ENCODE measurements around the gene SEMA5B.
A peak's percentile ranks its signal among the peaks of the same experiment; 100 is the strongest.

The SEMA5B gene

DNA sequence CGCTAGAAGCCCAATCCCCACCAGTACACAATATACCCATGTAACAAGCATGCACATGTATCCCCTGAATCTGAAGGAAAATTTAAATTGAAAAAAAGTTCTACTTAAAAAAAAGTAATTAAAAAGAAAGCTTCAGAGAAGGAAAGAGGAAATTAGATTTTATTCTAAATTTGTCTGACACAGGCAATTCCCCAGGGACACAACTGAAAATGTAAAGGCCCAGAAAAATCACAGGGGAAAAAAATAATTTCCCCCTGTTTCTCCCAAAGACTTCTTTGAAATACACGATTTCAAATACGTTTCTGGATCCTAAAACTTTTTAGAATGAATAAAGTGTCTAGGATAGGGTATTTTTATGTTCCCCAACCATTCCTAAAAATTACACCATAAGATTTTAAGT is 42.9 kb downstream of the SEMA5B start:
- H2BK12ac ChIP-seq (ENCODE audit: low read length) = no peak overlapping the region
- H3K4me3 ChIP-seq (ENCODE audit: low read depth, low read length) = no peak overlapping the region
- H3K23ac ChIP-seq (ENCODE audit: low read length) = no peak overlapping the region
- peaks cover 0 to 4% of the 10 kb centered on the region in 2 experiments for H3K4me1 ChIP-seq (ENCODE audit: control insufficient read depth in 1 of 2, insufficient read depth in 2 of 2, low read length in 2 of 2)
- H2BK120ac ChIP-seq (ENCODE audit: insufficient read depth, low read length, poor library complexity) = no peak overlapping the region
- H2AK5ac ChIP-seq (ENCODE audit: low read length) = no peak overlapping the region
- H3K9me3 ChIP-seq (ENCODE audit: insufficient read depth, low read depth, low read length) = no peaks in the 10 kb centered on the region
- H3K18ac ChIP-seq (ENCODE audit: low read length) = no peak overlapping the region
- H4K91ac ChIP-seq (ENCODE audit: low read depth, low read length) = no peak overlapping the region
- H3K27ac ChIP-seq (ENCODE audit: low read depth, low read length) = no peak overlapping the region
- no peak overlapping the region for H3K14ac ChIP-seq (ENCODE audit: low read length)
- no peaks in the 10 kb centered on the region for H3K36me3 ChIP-seq (ENCODE audit: control insufficient read depth in 1 of 2, insufficient read depth in 2 of 2, low read length in 2 of 2)
- no peak for DNase-seq
- no peak overlapping the region for H4K8ac ChIP-seq (ENCODE audit: low read depth, low read length)
- H2BK5ac ChIP-seq (ENCODE audit: low read depth, low read length, poor library complexity) = no peak overlapping the region
- H3K79me1 ChIP-seq (ENCODE audit: low read length) = no peaks in the 10 kb centered on the region
- WGBS (ENCODE audit: extremely low coverage, insufficient coverage, insufficient read length) = no CpG with 5 or more reads among the region's 3 CpGs
- no peaks in the 10 kb centered on the region for H3K27me3 ChIP-seq (ENCODE audit: insufficient read depth, low read length)
- no peaks in the 10 kb centered on the region for H3K79me2 ChIP-seq (ENCODE audit: control insufficient read depth, insufficient read depth, low read length, poor library complexity)
- H3K9ac ChIP-seq (ENCODE audit: low read length) = no peak overlapping the region
- no peak overlapping the region for H3K4me2 ChIP-seq (ENCODE audit: low read length)
- H4K12ac ChIP-seq (ENCODE audit: low read depth, low read length) = no peak overlapping the region
- no peak overlapping the region for H3K4ac ChIP-seq (ENCODE audit: low read depth, low read length)
- no peak overlapping the region for H2AFZ ChIP-seq (ENCODE audit: insufficient read depth, low read length, poor library complexity)

GRCh38 chr3:122984007-122984406 is 43.6 kb downstream of the SEMA5B start:
- no peak overlapping the region for H2BK12ac ChIP-seq (ENCODE audit: low read length)
- H3K27me3 ChIP-seq (ENCODE audit: insufficient read depth, low read length) = no peaks in the 10 kb centered on the region
- no CpG with 5 or more reads among the region's 11 CpGs for WGBS (ENCODE audit: extremely low coverage, insufficient coverage, insufficient read length)
- no peak overlapping the region for H3K4me2 ChIP-seq (ENCODE audit: low read length)
- no peak overlapping the region for H3K18ac ChIP-seq (ENCODE audit: low read length)
- no peak overlapping the region for H3K27ac ChIP-seq (ENCODE audit: low read depth, low read length)
- H2AK5ac ChIP-seq (ENCODE audit: low read length) = no peak overlapping the region
- no peak overlapping the region for H3K23ac ChIP-seq (ENCODE audit: low read length)
- H2BK5ac ChIP-seq (ENCODE audit: low read depth, low read length, poor library complexity) = no peak overlapping the region
- H3K9me3 ChIP-seq (ENCODE audit: insufficient read depth, low read depth, low read length) = no peaks in the 10 kb centered on the region
- H3K14ac ChIP-seq (ENCODE audit: low read length) = no peak overlapping the region
- peaks cover 0 to 4% of the 10 kb centered on the region in 2 experiments for H3K4me1 ChIP-seq (ENCODE audit: control insufficient read depth in 1 of 2, insufficient read depth in 2 of 2, low read length in 2 of 2)
- H3K79me1 ChIP-seq (ENCODE audit: low read length) = no peaks in the 10 kb centered on the region
- H3K9ac ChIP-seq (ENCODE audit: low read length) = no peak overlapping the region
- no peak overlapping the region for H4K12ac ChIP-seq (ENCODE audit: low read depth, low read length)
- no peak for DNase-seq
- H3K79me2 ChIP-seq (ENCODE audit: control insufficient read depth, insufficient read depth, low read length, poor library complexity) = no peaks in the 10 kb centered on the region
- H3K4me3 ChIP-seq (ENCODE audit: low read depth, low read length) = no peak overlapping the region
- H3K4ac ChIP-seq (ENCODE audit: low read depth, low read length) = no peak overlapping the region
- H4K8ac ChIP-seq (ENCODE audit: low read depth, low read length) = no peak overlapping the region
- H2AFZ ChIP-seq (ENCODE audit: insufficient read depth, low read length, poor library complexity) = no peak overlapping the region
- no peak overlapping the region for H4K91ac ChIP-seq (ENCODE audit: low read depth, low read length)
- H2BK120ac ChIP-seq (ENCODE audit: insufficient read depth, low read length, poor library complexity) = no peak overlapping the region
- H3K36me3 ChIP-seq (ENCODE audit: control insufficient read depth in 1 of 2, insufficient read depth in 2 of 2, low read length in 2 of 2) = no peaks in the 10 kb centered on the region

GRCh38 chr3:122982216-122983185 is 45.1 kb downstream of the SEMA5B start:
- Histone ChIP-seq H3K4me2 (ENCODE audit: low read length) (no peak overlapping the region), H3K4me3 (ENCODE audit: low read depth, low read length) (no peak overlapping the region), H3K79me2 (ENCODE audit: control insufficient read depth, insufficient read depth, low read length, poor library complexity) (no peaks in the 10 kb centered on the region), H3K14ac (ENCODE audit: low read length) (no peak overlapping the region), H3K79me1 (ENCODE audit: low read length) (peaks cover 2% of the 10 kb centered on the region), H3K18ac (ENCODE audit: low read length) (no peak overlapping the region), H3K36me3 (ENCODE audit: control insufficient read depth in 1 of 2, insufficient read depth in 2 of 2, low read length in 2 of 2) (no peaks in the 10 kb centered on the region), H3K27ac (ENCODE audit: low read depth, low read length) (no peak overlapping the region), H3K27me3 (ENCODE audit: insufficient read depth, low read length) (no peaks in the 10 kb centered on the region), H4K91ac (ENCODE audit: low read depth, low read length) (no peak overlapping the region), H2AFZ (ENCODE audit: insufficient read depth, low read length, poor library complexity) (no peak overlapping the region), H3K4ac (ENCODE audit: low read depth, low read length) (no peak overlapping the region), H3K4me1 (ENCODE audit: control insufficient read depth in 1 of 2, insufficient read depth in 2 of 2, low read length in 2 of 2) (peaks cover 11 to 13% of the 10 kb centered on the region in 2 experiments), H4K12ac (ENCODE audit: low read depth, low read length) (no peak overlapping the region), H3K9me3 (ENCODE audit: insufficient read depth, low read depth, low read length) (no peaks in the 10 kb centered on the region), H2BK120ac (ENCODE audit: insufficient read depth, low read length, poor library complexity) (no peak overlapping the region), H2BK12ac (ENCODE audit: low read length) (no peak overlapping the region), H3K23ac (ENCODE audit: low read length) (no peak overlapping the region), H4K8ac (ENCODE audit: low read depth, low read length) (no peak overlapping the region), H3K9ac (ENCODE audit: low read length) (no peak overlapping the region), H2BK5ac (ENCODE audit: low read depth, low read length, poor library complexity) (no peak overlapping the region), H2AK5ac (ENCODE audit: low read length) (no peak overlapping the region)
- no CpG with 5 or more reads among the region's 15 CpGs for WGBS (ENCODE audit: extremely low coverage, insufficient coverage, insufficient read length)
- no peak for DNase-seq

- Histone ChIP-seq H3K18ac (ENCODE audit: low read length) (no peak overlapping the region), H3K4me3 (ENCODE audit: low read depth, low read length) (no peak overlapping the region), H3K79me1 (ENCODE audit: low read length) (peaks cover 6% of the 10 kb centered on the region), H3K27ac (ENCODE audit: low read depth, low read length) (no peak overlapping the region), H3K23ac (ENCODE audit: low read length) (no peak overlapping the region), H3K79me2 (ENCODE audit: control insufficient read depth, insufficient read depth, low read length, poor library complexity) (no peaks in the 10 kb centered on the region), H3K4ac (ENCODE audit: low read depth, low read length) (no peak overlapping the region), H3K27me3 (ENCODE audit: insufficient read depth, low read length) (no peaks in the 10 kb centered on the region), H3K9me3 (ENCODE audit: insufficient read depth, low read depth, low read length) (no peaks in the 10 kb centered on the region), H4K12ac (ENCODE audit: low read depth, low read length) (no peak overlapping the region), H3K4me1 (ENCODE audit: control insufficient read depth in 1 of 2, insufficient read depth in 2 of 2, low read length in 2 of 2) (peaks cover 25 to 26% of the 10 kb centered on the region in 2 experiments), H2AK5ac (ENCODE audit: low read length) (no peak overlapping the region), H2BK5ac (ENCODE audit: low read depth, low read length, poor library complexity) (no peak overlapping the region), H4K8ac (ENCODE audit: low read depth, low read length) (no peak overlapping the region), H3K36me3 (ENCODE audit: control insufficient read depth in 1 of 2, insufficient read depth in 2 of 2, low read length in 2 of 2) (no peaks in the 10 kb centered on the region), H2BK12ac (ENCODE audit: low read length) (no peak overlapping the region), H4K91ac (ENCODE audit: low read depth, low read length) (peak overlapping the region; percentile 33), H3K9ac (ENCODE audit: low read length) (no peak overlapping the region), H2AFZ (ENCODE audit: insufficient read depth, low read length, poor library complexity) (no peak overlapping the region), H3K14ac (ENCODE audit: low read length) (no peak overlapping the region), H3K4me2 (ENCODE audit: low read length) (no peak overlapping the region), H2BK120ac (ENCODE audit: insufficient read depth, low read length, poor library complexity) (no peak overlapping the region)
- no peak for DNase-seq
- WGBS (ENCODE audit: extremely low coverage, insufficient coverage, insufficient read length) = no CpG with 5 or more reads among the region's 8 CpGs
These were observed 48.4 kb downstream of the SEMA5B start for GRCh38 chr3:122979211-122979610.
